NOMO-1 treated with DMSO at 0.1 percent for 48 hours (cell line): ENCODE results near the gene CARD19.

Source experiments
- DNase-seq: peaks from one replicate; lab custom pipeline; 2025; ENCODE audit not compliant: unreplicated experiment; lab: John Stamatoyannopoulos, UW

CARD19 gene

DNA sequence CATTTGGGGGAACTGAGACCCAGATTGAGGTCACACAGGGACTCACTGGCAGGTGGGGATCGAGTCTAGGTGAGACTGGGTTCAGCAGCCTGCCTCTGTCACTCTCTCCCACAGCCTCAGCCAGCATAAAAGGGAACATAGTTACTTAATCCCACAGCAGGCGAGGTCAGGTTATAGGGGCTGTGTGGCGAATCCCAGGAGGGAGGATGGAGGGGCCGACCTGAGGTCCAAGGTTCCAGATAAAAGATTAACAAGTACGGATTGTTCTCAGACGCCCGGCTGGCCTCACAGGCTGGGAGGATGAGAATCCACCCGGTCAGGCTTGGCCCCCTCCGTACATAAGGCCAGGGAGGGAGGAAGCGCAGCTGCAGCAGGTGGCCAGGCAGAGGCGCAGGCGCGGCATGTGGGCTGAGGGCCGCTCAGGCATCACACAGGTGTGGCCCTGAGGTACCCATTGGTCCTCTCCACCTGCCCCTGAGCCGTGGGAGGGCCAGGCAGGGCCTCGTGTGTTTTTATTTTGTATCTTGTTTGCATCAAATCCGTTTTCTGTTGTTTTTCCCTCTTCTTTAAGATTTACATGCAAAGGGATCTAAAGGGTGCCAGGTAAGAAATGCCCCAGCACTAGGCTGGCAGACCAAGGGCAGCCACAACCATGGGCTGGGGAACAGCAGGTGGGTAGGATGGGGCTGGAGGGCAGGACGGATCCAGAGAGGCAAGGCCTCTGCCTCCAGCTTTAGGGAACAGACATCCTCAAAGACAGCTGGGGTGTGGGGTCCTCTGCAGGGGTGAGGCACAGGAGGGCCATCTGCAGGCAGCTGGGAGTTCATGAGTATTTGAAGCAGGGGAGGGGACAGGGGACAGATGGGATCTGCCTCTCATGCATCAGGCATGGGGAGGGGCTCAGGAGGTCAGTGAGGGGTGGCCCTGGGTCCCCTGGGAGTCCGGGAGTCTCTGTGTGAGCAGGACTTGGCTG is 33.9 kb upstream of the CARD19 start:
- no peak for DNase-seq

DNA sequence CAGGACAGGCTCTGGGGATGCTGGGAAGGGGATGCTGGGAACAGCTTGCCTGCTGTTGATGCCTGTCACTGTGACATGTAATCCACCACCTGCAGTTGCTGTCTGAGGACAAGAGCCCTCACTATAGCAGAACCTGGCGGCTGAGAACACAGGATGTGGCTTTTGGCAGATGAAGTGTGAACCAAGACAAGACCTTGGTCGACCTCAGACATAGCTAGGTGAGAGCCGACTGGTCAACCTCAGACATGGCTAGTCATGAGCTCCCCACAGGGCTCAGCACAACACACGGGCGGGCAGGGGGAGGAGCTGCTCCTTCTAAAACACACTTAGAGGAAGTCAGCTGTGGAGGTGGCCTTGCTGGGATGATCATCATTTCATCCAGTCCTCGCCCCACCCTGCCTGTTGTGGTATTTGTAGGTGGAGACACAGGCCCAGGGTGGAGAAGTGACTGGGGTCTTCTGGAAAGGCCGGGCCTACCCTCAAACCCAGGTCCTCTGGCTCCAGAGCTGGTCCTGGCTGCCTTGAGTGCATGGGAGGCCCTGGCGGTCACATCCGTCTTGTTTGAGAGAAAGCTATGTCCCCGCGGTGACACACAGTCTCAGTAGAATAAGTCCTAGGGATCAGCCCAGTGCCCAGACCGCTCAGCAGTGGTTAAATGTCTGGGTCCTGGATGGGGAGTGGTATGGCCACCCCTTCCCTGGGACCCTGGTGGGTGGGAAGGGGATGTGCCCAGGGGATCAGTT is 31.5 kb upstream of the CARD19 start:
- DNase-seq: peak; percentile 96

DNA sequence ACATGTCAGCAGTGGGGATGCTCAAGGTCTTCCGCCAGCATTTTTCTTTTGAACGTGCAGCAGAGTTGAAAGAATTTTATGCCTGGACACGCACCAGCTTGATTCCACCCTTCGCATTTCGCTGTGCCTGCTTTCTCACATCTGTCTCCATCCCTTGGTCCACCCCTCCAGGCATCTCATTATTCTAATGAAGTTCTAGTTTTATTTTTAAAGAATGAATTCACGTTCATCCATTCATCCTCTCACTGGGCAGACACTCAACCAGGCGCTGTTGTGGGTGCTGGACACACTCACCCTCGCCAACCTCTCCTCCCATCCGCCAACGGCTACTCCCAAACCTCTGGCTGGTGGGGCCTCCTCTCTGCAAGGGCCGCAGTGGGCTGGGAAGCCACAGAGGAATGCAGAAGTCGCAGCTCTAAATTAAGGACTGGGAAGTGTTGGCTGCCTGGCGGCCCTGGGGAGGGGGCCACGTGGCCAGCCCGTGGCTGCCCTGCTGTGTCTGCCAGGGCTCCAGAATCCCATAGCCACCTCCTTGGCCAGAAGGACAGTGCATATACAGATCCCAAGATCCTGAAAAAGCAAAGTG is 30.8 kb upstream of the CARD19 start:
- no peak for DNase-seq

DNA sequence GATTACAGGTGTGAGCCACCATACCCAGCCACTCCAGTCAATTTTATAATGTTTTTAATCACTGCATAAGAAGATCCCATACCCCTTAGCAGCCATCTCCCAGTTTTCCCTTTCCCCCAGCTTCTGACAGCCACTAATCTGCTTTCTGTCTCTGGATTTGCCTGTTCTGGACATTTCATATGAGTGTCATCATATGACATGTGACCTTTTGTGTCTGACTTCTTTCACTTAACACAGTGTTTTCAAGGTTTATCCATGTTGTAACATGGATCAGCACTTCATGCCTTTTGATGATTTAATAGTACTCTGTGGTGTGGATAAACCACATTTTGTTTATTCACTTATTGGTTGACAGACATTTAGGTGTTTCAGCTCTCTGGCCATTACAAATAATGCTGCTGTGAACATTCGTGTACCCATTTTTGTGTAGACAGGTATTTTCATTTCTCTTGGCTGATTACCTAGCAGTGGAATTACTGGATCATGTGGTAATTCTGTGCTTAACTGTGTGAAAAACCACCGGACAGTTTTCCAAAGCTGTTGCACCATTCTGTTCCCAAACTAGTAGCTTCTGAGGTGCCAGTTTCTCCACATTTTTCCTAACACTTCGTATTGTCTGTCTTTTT is 28.9 kb upstream of the CARD19 start:
- DNase-seq: no peak

DNA sequence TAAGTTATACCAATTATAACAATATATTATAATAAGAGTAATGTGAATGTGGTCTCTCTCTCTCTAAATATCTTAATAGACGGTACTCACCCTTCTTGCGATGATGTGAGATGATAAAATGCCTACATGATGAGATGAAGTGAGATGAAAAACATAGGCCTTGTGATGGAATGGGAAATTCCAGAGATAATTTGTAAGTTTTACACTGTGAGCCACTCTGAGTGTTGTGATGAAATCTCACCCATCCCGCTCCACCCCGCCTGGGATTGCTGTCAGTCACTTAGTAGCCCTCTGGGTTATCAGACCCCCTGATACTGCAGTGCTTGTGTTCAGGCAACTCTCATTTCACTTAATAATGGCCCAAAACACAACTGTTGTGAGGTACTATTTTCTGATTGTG is 27.1 kb upstream of the CARD19 start:
- no peak for DNase-seq

DNA sequence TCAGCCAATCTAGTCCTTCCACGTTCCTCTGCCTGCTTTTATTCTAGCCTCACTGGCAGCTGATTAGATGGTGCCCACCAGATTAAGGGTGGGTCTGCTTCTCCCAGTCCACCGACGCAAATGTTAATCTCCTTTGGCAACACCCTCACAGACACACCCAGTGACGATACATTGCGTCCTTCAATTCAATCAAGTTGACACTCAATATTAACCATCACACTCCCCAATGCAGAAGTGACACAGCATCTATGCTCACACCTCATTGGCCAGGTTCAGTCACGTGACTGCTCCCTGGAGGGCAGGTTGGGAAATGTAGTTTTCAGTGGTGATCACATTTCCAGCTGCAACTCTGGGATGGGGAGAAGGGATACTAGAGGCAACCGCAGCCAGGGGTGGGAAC is 24.6 kb upstream of the CARD19 start:
- DNase-seq: no peak

DNA sequence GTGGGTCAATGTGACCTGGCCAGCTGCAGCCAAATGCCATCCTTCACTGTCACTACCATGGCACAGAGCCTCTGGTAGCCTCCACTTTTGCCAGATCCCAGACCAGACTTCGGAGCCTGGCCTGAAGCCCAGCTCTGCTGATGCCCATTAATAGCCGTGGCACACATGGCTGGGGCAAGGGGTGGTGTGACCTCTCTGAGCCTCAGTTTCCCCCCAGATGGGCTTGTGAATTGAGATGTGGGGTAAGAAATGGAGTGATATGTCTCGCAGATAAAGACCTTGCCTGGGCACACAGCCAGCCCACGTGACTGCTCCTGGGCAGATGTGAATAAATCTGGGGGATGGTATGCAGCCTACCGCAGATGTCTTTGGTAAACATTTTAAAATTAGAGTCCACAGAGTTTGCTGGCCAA is 23.6 kb upstream of the CARD19 start:
- no peak for DNase-seq

DNA sequence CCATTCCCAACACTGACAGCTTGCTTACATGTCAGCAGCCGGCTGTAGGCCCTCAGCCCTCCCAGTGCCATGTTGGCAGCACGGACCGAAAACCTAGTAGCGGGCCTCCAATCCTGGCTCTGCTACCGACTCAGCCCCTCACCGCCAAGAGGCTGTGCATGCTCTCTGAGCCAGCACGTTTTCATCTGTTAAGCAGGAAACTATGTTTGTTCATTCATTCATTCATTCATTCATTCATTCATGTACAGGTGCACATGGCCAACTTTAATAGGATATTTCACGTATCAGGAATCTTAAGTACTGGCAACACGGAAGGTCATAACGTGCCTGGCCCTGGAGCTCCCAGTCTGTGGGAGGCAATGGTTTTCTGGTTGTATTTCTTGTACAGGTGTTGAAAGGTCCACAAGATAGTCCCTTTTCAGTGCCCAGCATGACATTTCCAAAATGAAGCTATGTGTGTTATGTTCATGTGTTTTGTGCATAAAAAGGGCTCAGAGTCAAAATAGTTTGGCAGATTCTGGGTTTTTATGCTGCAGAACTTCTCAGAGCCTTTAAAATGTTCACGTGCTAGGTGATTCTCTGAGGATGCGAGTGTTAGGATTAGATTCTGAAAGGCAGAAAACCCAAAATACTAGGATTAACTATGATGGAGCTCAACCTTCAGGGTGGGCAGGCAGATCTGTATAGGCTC is 19.8 kb upstream of the CARD19 start:
- no peak for DNase-seq

DNA sequence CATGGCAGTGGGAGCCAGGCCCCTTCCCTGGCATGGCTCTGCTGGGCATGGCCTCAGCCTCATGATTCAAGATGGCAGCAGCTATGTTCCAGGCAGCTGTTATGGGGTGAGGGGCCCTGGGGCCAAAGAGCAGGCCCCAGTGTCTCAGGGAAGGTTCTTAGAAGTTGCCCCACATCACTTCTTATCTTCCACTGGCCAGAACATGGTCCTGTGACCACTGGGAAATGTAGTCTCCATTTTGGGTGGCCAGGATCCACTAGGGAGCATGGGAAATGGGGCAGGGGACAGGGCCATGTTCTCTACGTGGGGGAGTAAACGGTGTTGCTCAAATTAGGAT is 19.3 kb upstream of the CARD19 start:
- DNase-seq: no peak

DNA sequence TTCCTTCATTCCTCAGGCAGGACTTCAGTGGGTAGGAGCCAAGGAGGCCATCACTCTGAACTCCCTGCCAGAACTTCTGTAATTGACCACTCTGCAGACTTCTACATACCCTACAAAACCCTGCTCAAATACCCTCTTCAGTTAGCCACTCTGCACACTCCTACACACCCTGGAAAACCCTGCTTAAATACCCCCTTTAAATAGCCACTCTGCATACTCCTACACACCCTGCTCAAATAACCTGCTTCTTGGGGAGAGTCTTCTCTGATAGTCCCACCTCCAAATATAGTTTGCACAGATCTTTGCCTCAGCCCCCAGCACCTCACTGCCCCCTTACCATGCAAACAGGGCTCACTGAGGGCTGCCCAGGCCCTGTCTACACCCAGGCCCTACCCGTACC is 18.6 kb upstream of the CARD19 start:
- DNase-seq: no peak

DNA sequence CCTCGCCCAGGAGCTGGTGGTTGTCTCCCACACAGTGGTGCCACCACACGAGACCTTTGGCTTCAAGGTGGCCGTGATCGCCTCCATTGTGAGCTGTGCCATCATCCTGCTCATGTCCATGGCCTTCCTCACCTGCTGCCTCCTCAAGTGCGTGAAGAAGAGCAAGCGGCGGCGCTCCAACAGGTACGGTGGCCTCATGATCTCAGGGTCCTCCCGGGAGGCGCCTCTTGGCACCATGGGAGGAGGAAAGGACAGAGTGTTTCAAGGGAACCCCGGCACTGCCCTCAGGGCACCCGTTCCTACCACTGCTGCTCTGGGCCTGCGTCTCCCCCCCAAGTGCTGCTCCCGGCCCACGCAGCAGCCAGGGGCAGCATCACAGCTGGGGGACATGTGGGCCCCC is 18.2 kb upstream of the CARD19 start:
- no peak for DNase-seq

DNA sequence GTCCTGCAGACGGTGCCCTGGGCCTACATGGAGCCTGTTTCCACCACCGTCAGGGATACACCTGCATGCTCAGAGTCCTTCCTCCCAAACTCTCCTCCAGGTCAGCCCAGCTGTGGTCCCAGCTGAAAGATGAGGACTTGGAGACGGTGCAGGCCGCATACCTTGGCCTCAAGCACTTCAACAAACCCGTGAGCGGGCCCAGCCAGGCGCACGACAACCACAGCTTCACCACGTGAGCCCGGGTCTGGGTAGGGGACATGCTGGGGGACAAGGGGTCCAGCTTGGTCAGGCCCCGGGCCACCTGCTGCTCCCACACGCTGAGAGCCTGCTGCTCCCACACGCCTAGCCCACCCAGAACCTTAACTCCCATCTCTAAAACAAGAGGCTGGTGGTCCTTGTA is 16.6 kb upstream of the CARD19 start:
- no peak for DNase-seq

DNA sequence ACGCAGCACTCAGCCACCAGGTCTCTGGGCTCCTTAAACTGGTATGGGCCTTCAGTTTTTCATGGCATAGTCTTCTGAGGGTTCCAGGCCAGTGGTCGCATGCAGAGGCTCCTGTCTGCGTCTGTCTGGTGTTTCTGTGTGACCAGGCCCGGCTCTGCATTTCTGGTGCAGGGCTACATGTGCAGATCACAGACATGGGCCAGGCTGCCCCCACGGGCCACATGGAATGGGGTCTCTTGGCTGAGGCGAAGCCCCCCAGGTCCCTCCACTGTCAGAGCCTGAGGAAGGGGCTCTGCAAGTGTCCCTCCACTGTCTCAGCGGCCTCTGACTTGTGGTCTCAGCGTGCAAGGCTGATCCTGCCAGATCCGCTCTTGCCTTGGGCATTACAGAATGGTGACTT is 15.6 kb upstream of the CARD19 start:
- no peak for DNase-seq

DNA sequence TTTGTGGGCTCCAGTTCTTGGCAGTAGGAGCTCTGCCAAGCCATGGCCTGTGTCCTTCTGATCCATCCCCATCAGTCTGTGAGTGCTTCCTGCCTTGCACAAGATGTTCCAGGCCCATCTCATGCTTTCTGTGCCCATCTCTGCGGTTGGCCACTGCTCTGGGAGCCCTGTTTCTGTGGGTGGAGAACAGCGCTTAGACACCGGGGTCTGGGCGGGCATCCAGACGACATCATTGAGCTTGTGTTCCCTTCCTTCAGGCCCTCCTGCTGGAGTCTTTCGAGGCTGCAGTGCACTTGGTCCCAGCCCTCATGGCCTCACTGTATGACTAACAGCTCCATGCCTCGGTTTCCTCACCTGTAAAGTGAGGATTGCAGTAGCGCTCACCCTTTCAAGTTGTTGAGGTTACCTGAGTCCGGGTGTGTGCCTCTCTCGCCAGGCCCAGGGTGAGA is 14.9 kb upstream of the CARD19 start:
- DNase-seq: no peak

DNA sequence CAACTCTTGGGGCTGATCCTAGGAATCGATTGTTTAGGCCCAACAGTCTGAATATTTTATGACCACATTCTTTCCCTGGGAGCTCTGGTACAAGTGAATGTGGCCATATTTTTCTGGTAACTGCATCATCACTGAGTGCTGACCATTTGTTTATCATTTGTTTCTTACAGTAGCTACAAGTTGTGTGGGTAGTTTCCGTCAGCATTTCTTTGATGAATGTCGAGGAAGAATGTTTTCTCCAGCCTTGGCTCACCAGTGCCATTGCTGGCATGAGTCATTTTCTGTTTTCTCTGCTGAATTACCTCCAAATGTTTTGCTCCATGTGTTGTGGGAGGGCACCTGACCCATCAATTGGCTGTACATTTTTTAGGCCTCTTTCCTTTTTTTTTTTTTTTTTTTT is 14.1 kb upstream of the CARD19 start:
- DNase-seq: no peak

DNA sequence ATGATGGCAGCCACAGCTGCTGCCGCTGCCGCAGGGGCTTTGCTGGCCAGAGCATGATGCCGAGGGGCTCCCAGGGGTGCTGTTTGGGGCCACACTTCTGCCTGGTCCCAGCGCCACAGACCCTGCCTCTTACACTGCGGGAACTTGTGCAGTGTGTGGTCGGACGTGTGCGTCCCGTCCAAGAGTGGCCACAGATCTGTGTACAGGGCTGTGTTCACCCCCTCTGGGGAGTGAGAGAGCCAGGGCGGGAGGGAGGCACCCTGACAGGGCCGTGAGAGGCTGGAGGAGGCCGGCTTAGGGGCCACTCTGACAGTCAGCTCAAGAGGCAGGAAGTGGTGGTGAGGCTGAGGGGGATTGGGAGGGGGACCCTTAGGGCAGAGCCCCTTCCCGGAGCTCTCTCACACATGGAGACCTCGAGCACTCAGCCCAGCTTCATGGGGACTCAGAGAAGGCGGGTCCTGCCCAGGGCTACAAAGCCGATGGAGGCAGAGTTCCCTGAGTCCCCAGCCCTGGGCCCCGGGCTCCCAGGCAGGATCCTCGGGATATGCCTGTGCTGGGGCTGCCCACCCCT is 13.1 kb upstream of the CARD19 start:
- no peak for DNase-seq

DNA sequence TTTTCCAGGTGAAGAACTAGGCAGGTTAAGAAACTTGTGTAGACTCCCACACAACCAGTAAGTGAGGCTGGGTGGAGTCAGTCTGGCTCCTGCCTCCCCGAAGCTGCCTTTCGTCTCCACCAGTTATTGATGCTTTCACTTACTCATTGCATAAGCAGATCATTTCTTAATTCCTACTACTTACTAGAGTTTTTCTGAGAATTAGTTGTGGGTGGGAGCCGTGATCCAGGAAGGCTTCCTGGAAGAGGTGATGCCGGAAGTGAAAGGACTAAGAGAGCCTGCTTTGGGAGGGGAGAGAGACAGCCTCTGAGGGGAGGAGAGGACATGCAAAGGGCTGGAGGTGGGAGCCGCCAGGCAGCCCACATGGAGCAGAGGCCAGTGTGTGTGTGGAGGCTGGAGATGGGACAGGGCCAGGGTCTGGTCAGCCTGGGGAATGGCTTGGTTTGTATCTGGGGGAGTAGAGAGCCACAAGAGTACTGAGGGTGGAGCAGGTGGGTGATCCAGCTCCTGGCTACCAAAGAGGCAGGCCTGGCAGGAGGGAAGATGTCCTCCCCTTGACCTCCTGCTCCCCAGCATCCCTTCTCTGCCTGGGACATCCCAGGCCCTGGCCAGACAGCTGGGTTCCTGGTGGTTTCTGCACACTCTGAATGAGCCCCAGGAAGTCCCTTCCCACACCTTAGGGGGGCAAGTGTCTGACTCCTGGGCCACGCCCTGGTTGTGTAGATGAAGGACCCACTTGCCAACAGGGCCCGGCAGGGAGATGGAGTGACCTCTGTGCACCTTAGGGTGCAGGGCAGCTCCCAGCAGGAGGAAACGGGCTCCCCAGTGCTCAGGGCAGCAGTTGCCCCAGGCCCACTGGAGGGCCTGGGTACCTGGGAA is 12.2 kb upstream of the CARD19 start:
- no peak for DNase-seq

DNA sequence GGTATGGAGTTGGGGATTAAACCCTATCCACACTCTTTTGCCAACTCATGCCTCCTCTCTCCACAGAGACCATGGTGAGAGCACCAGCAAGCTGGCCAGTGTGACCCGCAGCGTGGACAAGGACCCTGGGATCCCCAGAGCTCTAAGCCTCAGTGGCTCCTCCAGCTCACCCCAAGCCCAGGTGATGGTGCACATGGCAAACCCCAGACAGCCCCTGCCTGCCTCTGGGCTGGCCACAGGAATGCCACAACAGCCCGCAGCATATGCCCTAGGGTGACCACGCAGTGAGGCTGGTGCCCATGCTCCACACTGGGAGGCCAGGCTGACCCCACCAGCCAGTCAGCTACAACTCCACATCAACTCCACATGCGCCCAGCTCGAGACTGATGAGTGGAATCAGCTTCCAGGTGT is 11.5 kb upstream of the CARD19 start:
- no peak for DNase-seq

DNA sequence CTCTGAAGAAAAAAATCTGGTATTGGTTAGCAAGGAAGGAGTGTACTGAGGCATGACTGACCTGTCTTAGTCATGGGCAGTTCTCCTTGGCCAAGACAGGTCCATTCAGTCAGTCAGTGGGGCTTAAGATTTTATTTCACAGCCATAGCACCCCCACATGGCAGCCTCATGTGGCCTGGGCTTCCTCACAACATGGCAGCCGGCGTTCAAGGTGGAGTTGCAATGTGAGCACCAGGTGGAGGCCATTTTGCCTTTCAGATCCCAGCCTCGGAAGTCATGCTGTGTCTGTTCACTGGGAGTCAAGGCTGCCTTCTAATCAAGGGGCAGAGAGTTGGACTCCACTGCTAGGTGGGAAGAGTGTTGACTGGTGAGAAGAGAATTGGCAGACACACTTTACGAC is 10.3 kb upstream of the CARD19 start:
- no peak for DNase-seq
